Body of pancreas (tissue), 4 donors: ENCODE results near the gene NRXN2.

Experiments
- CTCF ChIP-seq, 7 experiments: fragments of 450-650 bp in 4 of 7; fragments of 200-600 bp in 3 of 7; sonication (generic) in 3 of 7; IDR thresholded peaks; one replicate each; pipeline ENCODE4 v1.5.1; 2016 to 2019; ENCODE audit warnings: antibody characterized with exemption in 7 of 7
- POLR2A ChIP-seq, 3 donors: fragments of 450-650 bp; IDR thresholded peaks; one replicate each; pipeline ENCODE4 v1.6.1; 2016; ENCODE audit warnings: antibody characterized with exemption in 3 of 3, mild to moderate bottlenecking in 2 of 3

GRCh38 chr11:64610596-64610995 lies 112.4 kb downstream of the NRXN2 start:
- TF ChIP-seq CTCF (IDR thresholded peaks at IDR 0.05) (no peak), POLR2A (IDR thresholded peaks at IDR 0.05) (no peak)
